OCI-M2 (cell line): ENCODE measurements around the gene F2R.

ENCODE experiments used
- DNase-seq: peaks from one replicate; lab custom pipeline; 2025; ENCODE audit not compliant: unreplicated experiment; lab: John Stamatoyannopoulos, UW

The F2R gene

DNA sequence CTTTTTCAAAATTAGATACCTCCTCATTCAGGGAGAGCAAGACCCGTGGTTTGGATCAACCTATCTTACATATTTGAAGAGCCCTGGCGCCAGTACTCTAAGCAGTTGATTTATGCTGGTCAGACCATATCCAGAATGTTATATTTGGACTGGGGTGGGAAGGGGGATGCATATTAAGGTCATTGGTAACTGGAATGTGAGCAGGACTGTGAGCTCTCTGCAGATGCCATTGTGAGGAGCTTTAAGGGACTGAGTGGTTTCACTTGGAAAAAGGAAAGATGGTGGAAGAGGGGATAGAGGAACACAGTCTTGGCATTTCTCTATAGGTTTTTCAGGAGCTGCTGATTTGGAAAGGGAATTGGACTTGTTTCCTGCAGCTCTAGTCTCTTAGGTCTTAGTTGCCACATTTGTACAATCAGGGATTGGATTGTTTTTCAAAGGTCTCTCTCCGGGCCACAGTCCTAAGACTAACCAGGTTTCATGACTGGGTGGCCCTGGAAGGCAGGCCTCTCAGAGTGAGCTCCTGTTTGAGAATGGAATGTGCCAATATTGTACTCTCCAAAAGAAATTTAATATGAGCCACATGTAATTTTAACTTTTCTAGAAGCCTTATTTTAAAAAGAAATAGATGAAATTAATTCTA, 25.8 kb upstream of the F2R start:
- no peak for DNase-seq

DNA sequence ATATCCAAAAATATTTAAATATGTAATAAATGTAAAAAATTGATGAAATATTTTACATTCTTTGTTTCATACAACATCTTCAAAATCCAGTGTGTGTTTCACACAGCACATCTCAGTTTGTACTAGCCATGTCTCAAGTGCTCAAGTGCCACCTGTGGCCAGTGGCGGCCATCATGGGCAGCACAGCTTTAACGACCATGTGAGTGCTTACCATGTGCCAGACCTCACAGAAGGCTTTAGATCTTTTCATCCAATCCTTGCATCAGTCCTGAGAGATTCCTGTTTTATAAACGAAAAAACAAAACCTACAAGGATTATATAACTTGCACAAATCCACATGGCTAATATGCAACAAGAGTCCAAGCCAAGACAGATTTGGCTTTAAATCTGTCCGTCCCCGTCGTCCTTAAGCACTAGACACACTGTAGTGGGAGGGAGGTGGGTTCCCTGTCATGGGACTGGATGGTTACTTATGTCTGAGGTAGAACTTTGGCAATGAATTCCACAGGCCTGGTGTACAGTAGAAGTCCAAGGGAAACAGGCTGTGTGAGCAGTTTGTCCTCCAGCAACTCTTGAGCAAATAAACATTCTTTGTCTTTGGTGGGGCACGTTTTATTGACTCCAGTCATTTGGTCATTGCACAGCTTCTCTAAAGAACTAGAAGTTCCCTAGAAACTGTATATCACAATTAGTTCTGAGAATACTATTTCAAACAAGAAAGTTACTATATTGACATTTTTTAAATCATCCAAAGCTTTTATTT, 25.0 kb upstream of the F2R start:
- DNase-seq = no peak

DNA sequence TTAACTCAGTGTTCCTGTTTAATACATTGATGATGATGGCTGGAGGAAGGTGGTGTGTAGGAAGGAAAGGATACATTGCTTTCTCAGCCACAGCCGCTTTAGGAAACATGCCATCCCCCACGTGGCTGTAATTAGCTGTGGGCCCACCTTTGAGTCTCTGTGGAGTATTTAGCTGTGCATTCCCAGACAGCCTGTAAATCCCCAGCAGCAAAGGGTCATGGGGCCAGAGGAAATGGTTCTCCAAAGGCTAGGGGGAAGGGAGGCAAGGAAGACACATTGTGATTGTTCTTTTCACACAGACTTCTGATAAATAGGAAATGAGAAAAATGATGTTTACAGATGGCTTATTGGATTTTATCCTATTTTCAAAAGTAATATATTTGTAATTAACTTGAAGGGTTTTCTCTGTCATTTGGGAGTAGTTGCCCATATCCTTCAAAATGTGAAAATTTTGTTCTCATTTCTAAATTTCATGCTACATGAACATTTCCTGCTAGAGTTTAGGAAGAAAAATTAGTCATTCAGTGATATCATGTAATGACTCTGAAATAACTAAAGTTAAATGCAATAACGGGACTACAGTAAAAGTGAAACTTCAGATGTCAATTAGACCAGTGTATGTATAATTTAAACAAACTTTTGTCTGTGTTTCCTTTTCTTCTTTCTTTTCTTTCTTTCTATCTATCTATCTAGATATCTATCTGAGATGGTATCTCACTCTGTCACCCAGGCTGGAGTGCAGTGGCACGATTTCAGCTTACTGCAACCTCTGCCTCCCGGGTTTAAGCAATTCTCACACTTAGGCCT, 24.3 kb upstream of the F2R start:
- DNase-seq = no peak

- DNase-seq = no peak
These were observed 23.7 kb upstream of the F2R start for GRCh38 chr5:76692274-76692540.

- DNase-seq = no peak
These were observed 23.3 kb upstream of the F2R start for GRCh38 chr5:76692651-76693050.

- no peak for DNase-seq
These were observed 22.8 kb upstream of the F2R start for GRCh38 chr5:76693141-76693540.

DNA sequence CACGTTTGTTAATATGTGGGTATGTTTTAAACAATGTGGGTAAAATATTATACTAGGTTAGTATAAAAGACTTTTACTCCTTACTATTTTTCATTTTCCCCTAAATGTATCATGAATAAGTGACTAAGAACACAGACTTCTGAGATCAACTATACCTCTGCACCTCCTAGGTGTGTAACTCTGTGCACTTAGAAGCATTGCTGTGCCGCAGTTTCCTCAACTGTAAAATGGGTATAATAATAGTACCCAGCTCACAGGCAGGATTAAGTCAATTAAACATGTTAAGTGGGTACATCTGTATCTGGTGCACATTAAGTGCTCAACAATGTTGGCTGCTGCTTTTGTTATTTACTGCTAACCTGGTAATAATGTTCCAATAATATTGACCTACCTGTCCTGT, 21.6 kb upstream of the F2R start:
- DNase-seq = no peak

GRCh38 chr5:76695346-76695745, 20.6 kb upstream of the F2R start:
- no peak for DNase-seq

GRCh38 chr5:76696251-76696650, 19.7 kb upstream of the F2R start:
- no peak for DNase-seq

- DNase-seq = no peak
These were observed 18.3 kb upstream of the F2R start for GRCh38 chr5:76697670-76698069.

- DNase-seq = no peak
These were observed 15.4 kb upstream of the F2R start for GRCh38 chr5:76700571-76700970.

GRCh38 chr5:76701298-76701697, 14.6 kb upstream of the F2R start:
- DNase-seq = no peak

DNA sequence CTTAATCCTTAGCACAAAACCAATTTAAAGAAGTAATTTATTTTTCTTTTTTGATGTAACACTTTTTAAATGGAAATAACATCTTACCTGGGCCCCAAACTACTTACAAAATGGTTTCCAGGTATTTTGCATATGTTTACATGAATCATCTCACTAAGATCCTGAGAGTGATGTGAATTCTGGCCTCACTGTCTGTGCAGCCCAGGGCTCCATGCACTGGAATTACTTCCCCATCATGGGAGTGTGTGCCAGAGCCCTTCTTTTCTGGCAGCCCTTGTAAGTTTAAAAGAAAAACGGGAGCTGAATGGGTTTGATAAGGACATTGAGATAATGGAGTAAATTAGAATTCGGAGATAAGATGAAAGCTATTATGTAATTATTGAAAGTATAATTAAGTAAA, 12.2 kb upstream of the F2R start:
- DNase-seq = no peak

DNA sequence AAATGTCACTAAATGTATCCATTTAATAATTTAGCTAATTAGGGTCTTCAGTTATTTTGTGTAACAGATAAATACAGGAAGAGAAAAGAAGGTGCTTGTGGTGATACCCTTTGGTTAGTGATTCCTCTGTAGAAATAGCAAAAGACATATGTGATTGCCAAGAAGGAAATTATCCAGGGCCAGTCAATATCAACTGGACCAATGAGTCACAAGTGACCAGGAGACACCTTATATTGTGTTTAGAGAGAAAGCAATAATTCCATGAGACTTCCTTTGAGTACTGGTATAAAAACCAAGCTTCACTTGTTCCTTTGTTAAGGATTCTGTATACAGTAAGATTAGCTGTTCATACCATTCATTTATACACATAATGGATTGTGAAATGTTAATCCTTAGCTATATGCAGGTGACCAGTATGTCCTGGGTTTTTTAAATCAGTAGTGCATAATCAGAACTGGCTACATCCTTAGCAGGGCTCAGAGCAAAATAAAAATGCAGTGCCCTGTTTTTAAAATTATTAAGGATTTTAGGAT, 11.7 kb upstream of the F2R start:
- DNase-seq = no peak

DNA sequence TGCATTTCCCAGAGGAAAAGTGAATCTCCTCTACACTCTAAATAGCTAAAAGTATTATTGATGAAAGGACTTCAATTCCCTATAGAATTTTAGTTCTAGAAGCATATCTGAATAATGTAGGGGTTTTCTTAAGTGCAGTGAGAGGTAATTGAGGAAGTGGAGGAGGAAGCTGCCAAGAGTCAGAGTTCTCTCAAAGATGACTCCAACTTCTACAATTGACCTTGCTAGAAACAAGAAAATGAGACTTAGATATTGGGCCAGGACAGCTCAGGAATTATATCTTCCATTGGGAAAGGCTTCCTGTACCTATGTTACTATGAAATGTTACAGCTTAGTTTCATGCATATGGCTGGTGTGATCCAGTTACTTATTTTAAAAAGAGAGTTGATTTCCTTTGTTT, 10.4 kb upstream of the F2R start:
- DNase-seq = no peak

DNA sequence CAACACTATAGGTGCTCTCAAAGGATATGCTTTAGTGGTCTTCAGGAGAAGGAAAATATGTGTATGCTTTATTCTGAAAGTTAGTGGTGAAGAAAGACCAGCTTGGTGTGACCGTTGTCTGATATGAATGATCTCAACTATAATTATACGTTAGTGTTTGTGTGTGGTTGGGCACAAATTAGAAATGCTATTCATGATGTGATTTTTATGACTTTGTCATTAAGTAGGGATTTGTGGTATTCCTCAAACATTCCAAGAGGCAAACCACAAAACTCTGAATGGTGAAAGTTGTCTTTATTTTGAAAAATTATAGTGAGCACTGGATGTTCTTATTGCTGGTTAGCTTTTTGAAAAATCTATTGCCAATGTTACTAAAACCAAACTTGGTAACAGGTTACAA, 6.2 kb upstream of the F2R start:
- DNase-seq = no peak

GRCh38 chr5:76710991-76711390, 4.9 kb upstream of the F2R start:
- no peak for DNase-seq

- no peak for DNase-seq
These were observed 1.0 kb upstream of the F2R start for GRCh38 chr5:76714751-76715485.

DNA sequence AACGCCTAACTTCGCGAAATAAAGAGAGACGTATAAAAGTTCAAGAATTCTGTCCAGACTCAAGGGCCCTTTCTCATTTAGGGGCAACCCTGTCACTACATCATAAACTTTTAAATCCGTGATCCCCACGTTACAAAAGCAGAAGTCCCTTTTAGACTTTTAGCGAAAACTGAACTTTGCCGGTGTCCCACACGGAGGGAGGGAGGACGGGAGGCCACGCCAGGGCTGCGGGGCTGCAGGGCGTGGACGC, 515 bp upstream of the F2R start:
- DNase-seq = no peak

DNA sequence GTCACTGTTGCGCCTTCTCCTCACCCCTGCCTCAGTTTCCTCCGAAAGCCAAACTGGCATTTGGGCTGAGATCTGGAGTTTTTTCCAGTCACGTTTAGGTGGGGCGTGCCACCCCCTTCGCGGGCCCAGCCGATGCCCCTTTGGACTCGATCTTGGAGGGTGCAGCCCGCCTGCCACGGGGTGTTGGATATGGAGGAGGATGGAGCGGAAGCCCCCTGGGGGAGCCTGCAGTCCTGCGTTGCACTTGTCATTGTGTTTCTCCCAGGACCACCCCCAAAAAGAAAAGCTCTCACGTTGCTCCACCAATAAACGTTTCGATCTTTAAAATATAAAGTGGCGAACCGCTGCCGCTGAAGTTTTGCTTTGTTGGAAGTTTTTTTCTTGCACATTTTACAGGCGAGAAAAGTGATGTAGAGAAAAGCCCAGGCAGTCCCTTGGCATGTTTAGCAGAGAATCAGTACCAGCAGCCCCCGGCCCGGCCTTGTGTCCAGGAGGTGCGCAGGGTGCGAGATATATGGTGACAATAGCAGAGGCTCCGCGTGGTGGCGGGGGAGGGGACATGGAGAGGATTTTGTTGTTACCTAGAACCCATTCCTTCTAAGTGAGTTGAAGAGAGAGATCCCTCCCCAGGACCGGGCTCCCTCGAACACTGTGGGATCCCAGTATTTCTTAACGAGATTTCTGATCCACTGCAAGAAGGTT, 681 bp downstream of the F2R start:
- DNase-seq = no peak
